Right lobe of liver (tissue), 6 donors: ENCODE results near the gene LDLRAD4. TPM values are rescaled to one million over a fixed set of nuclear protein-coding genes. Genes with fewer than 3 reads are reported as not detected.
A peak's percentile ranks its signal among the peaks of the same experiment; 100 is the strongest.

Experiments
- ATAC-seq, 4 donors: fragments of 200-7000 bp; cut with Tn5 transposase; one replicate each; pipeline ENCODE4 v1.9.1; 2020; ENCODE audit warnings: mild to moderate bottlenecking in 4 of 4, moderate library complexity in 4 of 4
- DNase-seq, 3 donors: peaks; one replicate each; pipeline ENCODE4 v3.0.0-alpha.2; 2020
- H3K27ac ChIP-seq, 3 donors: fragments of 200-600 bp; one replicate each; pipeline ENCODE4 v1.8.0; 2022
- H3K27me3 ChIP-seq, 2 donors: fragments of 200-600 bp; one replicate each; pipeline ENCODE4 v1.8.0; 2022
- H3K36me3 ChIP-seq, 4 donors: fragments of 200-600 bp; sonication (generic) in 1 of 4; one replicate each; pipeline versions ENCODE4 v1.5.1 to v1.8.0; 2017 to 2022; ENCODE audit warnings: control low read depth in 1 of 4
- H3K4me1 ChIP-seq, 4 donors: fragments of 200-600 bp; sonication (generic) in 1 of 4; one replicate each; pipeline versions ENCODE4 v1.5.1 to v1.8.0; 2017 to 2022; ENCODE audit warnings: control low read depth in 1 of 4
- H3K4me3 ChIP-seq, 3 donors: fragments of 200-600 bp; one replicate each; pipeline ENCODE4 v1.8.0; 2022
- H3K9me3 ChIP-seq, 4 donors: fragments of 200-600 bp; sonication (generic) in 1 of 4; one replicate each; pipeline versions ENCODE4 v1.5.1 to v1.8.0; 2017 to 2022; ENCODE audit warnings: control low read depth in 1 of 4
- POLR2A ChIP-seq: fragments of 450-650 bp; IDR thresholded peaks from one replicate; pipeline ENCODE4 v1.6.1; 2017; ENCODE audit warnings: antibody characterized with exemption, mild to moderate bottlenecking
- WGBS: methylation state at CpG from one replicate; pipeline ENCODE4 v1.1.6; 2018; ENCODE audit warnings: low coverage, low lambda C conversion rate; ENCODE audit not compliant: insufficient coverage; ENCODE audit errors: missing lambda C conversion rate; 5-methylcytosine and 5-hydroxymethylcytosine counted together
- intact Hi-C, 2 donors: fragments of 100-400 bp; cut with DNase I; formaldehyde crosslinking; loops; one replicate each; pipeline versions ENCODE4 v1.11.2 to v1.14.1; 2022
- total RNA-seq, 6 experiments: library from RNA; depleted of rRNA in 2 of 6; stranded (reverse); fragments of >200 nt in 2 of 6; fragmentation: NEBNext Ultra II Directional in 3 of 6; extraction: Animal tissue kit (Norgen Biotek cat#: 25700) in 3 of 6; gene quantifications; one replicate each; pipeline versions ENCODE4 v1.1.0 to v1.2.4, GENCODE V29; 2016 to 2023
- TF ChIP-seq, protein P1 (sequence below), 4 donors: fragments of 200-600 bp in 3 of 4; fragments of 450-650 bp in 1 of 4; IDR thresholded peaks; one replicate each; pipeline versions ENCODE4 v1.5.1 to v1.8.0; 2016 to 2022; ENCODE audit warnings: antibody characterized with exemption in 4 of 4, mild to moderate bottlenecking in 2 of 4
- donor health status: DM: no; HTN: yes; CAD: no.
- donor health status: DM: no; HTN: no; CAD: no.
- donor health status: DM: no; HTN: no; CAD: no.
- donor health status: DM: no; HTN: yes; CAD: no.
- donor health status: DM: no; HTN: yes; CAD: no.

Gene LDLRAD4
- total RNA-seq, 6 experiments from 2014 or later, result 10.6 to 66.4 (median 18.7) TPM

DNA sequence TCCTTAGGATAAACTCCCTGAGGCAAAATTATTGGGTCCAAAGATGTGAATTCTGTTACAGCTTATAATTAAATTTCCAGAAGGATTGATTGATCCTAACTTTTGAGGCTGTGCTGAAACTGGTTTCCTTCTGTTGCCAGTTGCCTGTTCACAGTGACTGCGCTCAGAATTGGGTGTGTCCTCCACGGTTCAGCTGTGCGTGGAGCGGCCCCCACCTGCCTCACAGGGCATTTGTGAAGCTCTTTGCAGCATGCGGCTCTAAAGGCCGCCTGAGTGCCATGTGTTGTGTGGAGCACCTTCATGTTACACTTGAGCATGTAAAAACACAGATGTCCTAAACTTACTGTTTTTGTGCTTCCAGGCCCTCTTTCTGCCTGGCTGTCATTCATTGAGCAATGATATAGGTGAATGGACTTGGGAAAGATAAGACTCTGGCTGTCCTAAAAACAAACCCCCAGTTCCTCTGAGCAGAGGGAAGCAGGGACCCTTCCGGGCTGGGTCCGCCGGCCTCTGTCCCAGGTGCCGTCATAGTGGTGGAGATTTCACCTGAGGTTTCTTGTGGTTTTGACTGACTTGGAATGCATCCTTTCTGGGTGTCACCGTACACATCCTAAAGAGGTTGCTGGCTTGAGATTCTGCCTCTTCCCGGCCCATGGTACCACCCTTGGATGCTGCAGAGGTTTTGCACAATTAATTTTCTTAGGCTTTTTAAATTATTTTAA lies 173.6 kb downstream of the LDLRAD4 start:
- Histone ChIP-seq H3K27me3 (no peaks in the 10 kb centered on the region), H3K9me3 (no peaks in the 10 kb centered on the region), H3K36me3 (peaks cover 0 to 13% (median 5%) of the 10 kb centered on the region in 4 donors), H3K27ac (no peak overlapping the region), H3K4me1 (peaks cover 0 to 4% (median 0%) of the 10 kb centered on the region in 4 donors), H3K4me3 (no peak overlapping the region)
- DNase-seq (no peak), ATAC-seq (no peak)
- TF ChIP-seq POLR2A, result no peak
- TF ChIP-seq, protein P1, sequence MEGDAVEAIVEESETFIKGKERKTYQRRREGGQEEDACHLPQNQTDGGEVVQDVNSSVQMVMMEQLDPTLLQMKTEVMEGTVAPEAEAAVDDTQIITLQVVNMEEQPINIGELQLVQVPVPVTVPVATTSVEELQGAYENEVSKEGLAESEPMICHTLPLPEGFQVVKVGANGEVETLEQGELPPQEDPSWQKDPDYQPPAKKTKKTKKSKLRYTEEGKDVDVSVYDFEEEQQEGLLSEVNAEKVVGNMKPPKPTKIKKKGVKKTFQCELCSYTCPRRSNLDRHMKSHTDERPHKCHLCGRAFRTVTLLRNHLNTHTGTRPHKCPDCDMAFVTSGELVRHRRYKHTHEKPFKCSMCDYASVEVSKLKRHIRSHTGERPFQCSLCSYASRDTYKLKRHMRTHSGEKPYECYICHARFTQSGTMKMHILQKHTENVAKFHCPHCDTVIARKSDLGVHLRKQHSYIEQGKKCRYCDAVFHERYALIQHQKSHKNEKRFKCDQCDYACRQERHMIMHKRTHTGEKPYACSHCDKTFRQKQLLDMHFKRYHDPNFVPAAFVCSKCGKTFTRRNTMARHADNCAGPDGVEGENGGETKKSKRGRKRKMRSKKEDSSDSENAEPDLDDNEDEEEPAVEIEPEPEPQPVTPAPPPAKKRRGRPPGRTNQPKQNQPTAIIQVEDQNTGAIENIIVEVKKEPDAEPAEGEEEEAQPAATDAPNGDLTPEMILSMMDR (IDR thresholded peaks at IDR 0.05), result no peak
- WGBS, result 81% methylated on average over 5 of the region's 12 CpGs
- intact Hi-C loops, result no loop called here

DNA sequence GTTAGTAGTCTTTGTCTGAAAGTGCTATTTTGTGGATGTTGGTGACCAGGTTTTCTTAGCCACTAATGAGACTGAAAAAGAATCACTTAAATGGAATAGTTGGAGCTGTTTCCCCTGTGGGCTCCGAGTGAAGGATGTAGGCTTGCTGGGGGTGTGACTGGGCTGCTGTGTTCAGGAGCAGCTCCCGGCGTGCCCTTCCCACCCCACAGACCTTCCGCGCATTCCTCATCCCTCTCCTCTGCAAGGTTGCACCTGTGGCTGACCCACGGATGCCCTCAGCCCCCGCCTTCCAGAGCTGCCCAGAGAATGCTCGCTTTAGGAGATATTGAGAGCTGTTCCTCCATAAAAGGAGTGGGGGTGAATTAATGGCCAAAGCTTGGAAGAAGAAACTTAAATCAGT lies 174.3 kb downstream of the LDLRAD4 start:
- intact Hi-C loops, result no loop called here
- no peak for TF ChIP-seq POLR2A
- TF ChIP-seq, protein P1 (IDR thresholded peaks at IDR 0.05), result no peak
- Histone ChIP-seq H3K27me3 (no peaks in the 10 kb centered on the region), H3K27ac (no peak overlapping the region), H3K4me3 (no peak overlapping the region), H3K4me1 (peaks cover 0 to 4% (median 0%) of the 10 kb centered on the region in 4 donors), H3K9me3 (no peaks in the 10 kb centered on the region), H3K36me3 (peaks cover 0 to 8% (median 3%) of the 10 kb centered on the region in 4 donors)
- DNase-seq (no peak), ATAC-seq (peak in 3 of 4 donors; percentile 10 to 40 (median 17))
- WGBS, result 69% methylated on average over 7 of the region's 8 CpGs

DNA sequence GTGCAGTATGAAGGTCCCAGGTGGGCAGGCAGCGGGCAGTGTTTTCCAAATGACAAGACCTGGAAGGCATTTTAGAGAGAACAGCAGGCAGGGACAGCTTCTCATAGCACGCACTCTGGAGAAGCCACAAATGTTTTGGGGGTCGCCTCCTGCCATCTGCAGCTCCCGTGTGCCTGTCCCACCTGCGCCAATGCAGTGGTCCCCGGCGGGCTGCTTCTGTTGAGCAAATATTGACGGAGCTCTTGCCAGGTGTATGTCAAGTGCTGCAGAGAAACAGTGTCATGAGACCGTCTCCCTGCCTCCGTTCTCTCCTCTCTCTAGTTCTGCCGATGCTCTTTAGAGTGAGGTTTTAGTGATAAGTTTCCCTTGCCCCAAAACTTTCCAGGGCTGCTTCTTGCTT lies 174.8 kb downstream of the LDLRAD4 start:
- H3K27ac ChIP-seq, result no peak overlapping the region

DNA sequence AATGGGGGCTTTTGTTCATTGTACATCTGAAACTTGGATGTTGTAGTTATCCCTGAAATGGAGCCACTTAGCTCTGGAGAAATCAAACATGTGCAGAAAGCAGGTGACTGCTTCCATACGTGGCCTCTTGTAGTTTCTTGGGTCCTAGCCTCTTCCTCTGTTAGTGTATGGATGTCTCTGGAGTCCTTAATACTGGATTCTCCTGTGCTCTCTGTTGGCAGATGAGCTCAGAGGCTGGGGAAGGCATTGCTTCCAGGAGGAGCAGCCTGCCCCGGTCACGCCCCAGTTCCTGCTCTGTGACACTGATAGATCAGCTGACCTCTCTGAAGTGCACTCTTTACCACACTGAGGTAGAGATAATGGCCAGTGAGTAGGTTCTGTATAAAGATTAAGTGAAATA lies 176.2 kb downstream of the LDLRAD4 start:
- Histone ChIP-seq H3K36me3 (no peaks in the 10 kb centered on the region), H3K27me3 (no peaks in the 10 kb centered on the region), H3K9me3 (no peaks in the 10 kb centered on the region), H3K4me3 (no peak overlapping the region), H3K4me1 (peaks cover 0 to 4% (median 0%) of the 10 kb centered on the region in 4 donors), H3K27ac (no peak overlapping the region)
- peak in 3 of 4 donors; percentile 56 to 58 (median 58) for ATAC-seq
- 62% methylated on average over 3 of the region's 3 CpGs for WGBS
- TF ChIP-seq POLR2A, result no peak
- TF ChIP-seq, protein P1 (IDR thresholded peaks at IDR 0.05), result no peak
- intact Hi-C loops, result no loop called here
- no peak for DNase-seq

More for the DNA sequence above, 174.8 kb downstream of the LDLRAD4 start:
- no peak for TF ChIP-seq POLR2A
- TF ChIP-seq, protein P1 (IDR thresholded peaks at IDR 0.05), result no peak
- 43% methylated on average over 7 of the region's 11 CpGs for WGBS
- Histone ChIP-seq H3K27me3 (no peaks in the 10 kb centered on the region), H3K36me3 (peaks cover 0 to 4% (median under 1%) of the 10 kb centered on the region in 4 donors), H3K4me3 (no peak overlapping the region), H3K4me1 (peaks cover 0 to 4% (median 0%) of the 10 kb centered on the region in 4 donors), H3K9me3 (no peaks in the 10 kb centered on the region)
- ATAC-seq (peak; percentile 28 to 59 (median 44)), DNase-seq (no peak)
- intact Hi-C loops, result no loop called here
